B cell (primary cell): ENCODE results near the gene CFAP65.
A peak's percentile ranks its signal among the peaks of the same experiment; 100 is the strongest.

Experiments
- EZH2 ChIP-seq: IDR thresholded peaks from 2 replicates; pipeline ENCODE4 v1.6.1; 2012; ENCODE audit warnings: borderline replicate concordance, low read depth, mild to moderate bottlenecking, moderate library complexity, low read length; ENCODE audit not compliant: insufficient read depth, poor library complexity, severe bottlenecking
- TF ChIP-seq, protein P1 (sequence below): fragments of 200-600 bp; IDR thresholded peaks from one replicate; pipeline ENCODE4 v1.8.0; 2022; ENCODE audit warnings: antibody characterized with exemption, mild to moderate bottlenecking

DNA sequence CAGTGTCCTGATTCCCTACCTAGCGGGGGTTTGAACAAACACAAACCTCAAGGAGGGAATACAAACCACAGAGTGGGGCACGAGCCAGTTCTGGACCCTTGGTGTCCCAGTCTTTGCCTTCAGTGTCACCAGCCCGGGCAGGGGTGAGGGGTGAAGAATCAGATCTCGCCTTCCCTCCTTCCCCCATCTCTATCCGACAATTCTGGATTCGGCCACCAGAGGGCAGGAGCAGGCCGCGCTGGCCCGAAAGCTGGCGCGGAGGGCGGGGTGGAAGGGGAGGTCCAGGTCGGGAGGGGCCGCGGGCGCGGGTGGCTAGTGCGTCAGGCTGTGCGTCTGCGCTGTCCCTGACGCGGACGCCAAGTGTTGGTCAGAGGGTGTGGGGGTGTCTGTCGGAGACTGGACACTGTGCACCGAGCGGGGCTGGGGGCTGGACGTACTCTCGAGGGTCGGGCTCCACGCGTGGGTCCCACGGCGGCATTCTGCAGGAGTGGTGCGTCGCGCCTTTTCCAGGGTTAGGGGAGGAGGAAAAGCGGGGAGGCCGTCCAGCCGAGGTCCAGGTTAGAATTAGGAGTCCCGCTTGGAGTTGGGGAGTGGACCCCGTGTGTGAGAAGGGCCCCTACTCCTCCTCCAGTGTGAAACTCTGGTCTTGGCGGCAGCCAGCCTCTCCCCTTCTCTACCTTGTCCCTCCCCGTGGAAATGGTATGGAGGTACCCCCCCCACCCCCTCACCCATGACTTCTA, 45.2 kb downstream of the CFAP65 start:
- TF ChIP-seq, protein P1, sequence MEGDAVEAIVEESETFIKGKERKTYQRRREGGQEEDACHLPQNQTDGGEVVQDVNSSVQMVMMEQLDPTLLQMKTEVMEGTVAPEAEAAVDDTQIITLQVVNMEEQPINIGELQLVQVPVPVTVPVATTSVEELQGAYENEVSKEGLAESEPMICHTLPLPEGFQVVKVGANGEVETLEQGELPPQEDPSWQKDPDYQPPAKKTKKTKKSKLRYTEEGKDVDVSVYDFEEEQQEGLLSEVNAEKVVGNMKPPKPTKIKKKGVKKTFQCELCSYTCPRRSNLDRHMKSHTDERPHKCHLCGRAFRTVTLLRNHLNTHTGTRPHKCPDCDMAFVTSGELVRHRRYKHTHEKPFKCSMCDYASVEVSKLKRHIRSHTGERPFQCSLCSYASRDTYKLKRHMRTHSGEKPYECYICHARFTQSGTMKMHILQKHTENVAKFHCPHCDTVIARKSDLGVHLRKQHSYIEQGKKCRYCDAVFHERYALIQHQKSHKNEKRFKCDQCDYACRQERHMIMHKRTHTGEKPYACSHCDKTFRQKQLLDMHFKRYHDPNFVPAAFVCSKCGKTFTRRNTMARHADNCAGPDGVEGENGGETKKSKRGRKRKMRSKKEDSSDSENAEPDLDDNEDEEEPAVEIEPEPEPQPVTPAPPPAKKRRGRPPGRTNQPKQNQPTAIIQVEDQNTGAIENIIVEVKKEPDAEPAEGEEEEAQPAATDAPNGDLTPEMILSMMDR: peak; percentile 79
- no peak for TF ChIP-seq EZH2
